Left lobe of liver (tissue), 2 donors: Measurements from ENCODE around the gene TCF4. TPM values are rescaled to one million over a fixed set of nuclear protein-coding genes. Genes with fewer than 3 reads are reported as not detected.

Experiments used
- ATAC-seq: fragments of 200-7000 bp; cut with Tn5 transposase; one replicate; pipeline ENCODE4 v1.9.1; 2020; ENCODE audit warnings: mild to moderate bottlenecking, moderate library complexity
- DNase-seq: peaks from one replicate; pipeline ENCODE4 v3.0.0-alpha.2; 2020; ENCODE audit warnings: low spot score
- total RNA-seq: library from RNA; stranded (reverse); gene quantifications from one replicate; pipeline ENCODE4 v1.2.1, GENCODE V29; 2021
- donor health status: DM: no; HTN: no; CAD: no; lungs with moderate emphysema.
- donor health status: DM: no; HTN: yes; CAD: no.

The TCF4 gene
- 8.7 TPM for total RNA-seq

GRCh38 chr18:55588111-55588869 lies at the start of gene TCF4:
Gene TCF4 (minus strand): TSS chr18:55588192. CDS start chr18:55587116, 1,076 bp downstream.
- ATAC-seq: peak; percentile 62
- peak; percentile 51 for DNase-seq

GRCh38 chr18:55637204-55637603 lies 49.2 kb upstream of the TCF4 start:
- DNase-seq: no peak

GRCh38 chr18:55635439-55635838 lies 47.4 kb upstream of the TCF4 start:
- ATAC-seq: no peak
- no peak for DNase-seq

More at GRCh38 chr18:55637204-55637603, 49.2 kb upstream of the TCF4 start:
- ATAC-seq: no peak

- DNase-seq (no peak), ATAC-seq (no peak)
These were observed 46.6 kb upstream of the TCF4 start for GRCh38 chr18:55634545-55634944.

GRCh38 chr18:55633032-55633431 lies 45.0 kb upstream of the TCF4 start:
- DNase-seq: no peak
- no peak for ATAC-seq

DNA sequence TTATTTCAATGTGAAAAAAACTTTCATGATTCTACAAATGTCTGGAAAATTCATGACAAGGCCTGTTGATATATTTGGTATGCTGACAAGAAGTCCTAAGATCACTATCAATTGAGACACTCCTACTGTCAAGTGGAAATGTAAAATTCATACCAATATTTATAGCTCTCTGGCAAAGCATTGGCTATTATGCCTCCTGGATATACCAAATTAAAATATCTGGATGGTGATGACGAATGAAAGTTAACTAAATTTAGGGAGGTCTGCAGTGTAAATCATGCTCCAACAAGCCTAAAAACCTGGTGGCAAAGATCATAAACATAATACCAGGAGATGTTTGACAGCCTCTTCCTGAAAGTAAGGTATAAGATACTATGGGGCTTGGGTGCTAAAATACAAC lies 41.1 kb upstream of the TCF4 start:
- ATAC-seq: no peak
- DNase-seq: no peak

GRCh38 chr18:55627007-55627406 lies 39.0 kb upstream of the TCF4 start:
- DNase-seq (no peak), ATAC-seq (no peak)

DNA sequence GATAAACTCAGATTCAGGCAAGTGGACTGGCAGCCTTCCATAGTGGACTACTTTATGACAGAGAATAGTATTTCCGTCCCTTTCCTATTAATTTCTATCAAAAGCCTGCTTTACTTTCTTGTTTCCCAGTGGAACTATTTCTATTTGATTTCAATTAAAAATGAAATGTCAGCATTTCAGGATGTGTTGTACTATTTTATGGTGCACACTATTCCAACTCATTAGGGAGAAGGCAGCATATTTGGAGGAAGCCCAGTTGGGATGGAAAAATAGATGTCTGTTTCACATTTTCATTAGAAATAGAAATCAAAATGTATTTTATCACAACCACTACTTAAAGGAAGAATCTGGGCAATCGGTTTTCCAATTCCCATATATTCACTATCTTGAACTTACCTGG lies 37.9 kb upstream of the TCF4 start:
- ATAC-seq (no peak), DNase-seq (no peak)

- DNase-seq (no peak), ATAC-seq (no peak)
These were observed 35.6 kb upstream of the TCF4 start for GRCh38 chr18:55623626-55624025.

- no peak for ATAC-seq
- no peak for DNase-seq
These were observed 22.5 kb upstream of the TCF4 start for GRCh38 chr18:55610506-55610905.

DNA sequence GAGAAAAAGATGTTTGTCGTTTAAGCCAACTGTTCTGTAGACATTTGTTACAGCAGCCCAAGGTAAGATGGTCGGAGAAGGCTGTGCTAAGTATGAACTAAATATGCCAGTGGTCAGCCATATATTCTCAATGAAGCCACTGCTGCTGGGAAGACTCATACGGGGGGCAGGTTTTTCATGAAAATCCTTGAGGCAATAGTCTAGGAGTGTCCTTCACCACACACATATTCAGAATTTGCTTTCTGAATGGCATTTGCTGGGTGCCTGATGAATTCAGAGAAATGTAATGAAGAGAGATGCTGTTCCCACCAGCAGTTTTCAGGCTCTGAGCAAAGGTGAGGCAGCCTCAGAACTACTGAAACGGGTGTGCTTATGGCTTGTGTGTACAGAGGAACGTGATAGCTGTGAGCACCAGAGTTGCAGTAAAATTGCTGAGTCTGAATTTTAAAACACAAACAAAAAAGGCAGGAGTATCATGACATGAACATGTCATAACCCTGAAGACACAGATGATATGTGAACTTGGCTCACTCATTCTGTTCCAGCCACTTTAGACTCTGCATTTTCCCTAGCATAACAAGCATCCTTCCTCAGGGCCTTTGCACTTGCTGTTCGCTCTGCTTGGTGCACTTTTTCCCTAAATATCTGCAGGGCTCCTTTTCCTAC lies 21.3 kb upstream of the TCF4 start:
- ATAC-seq: no peak
- DNase-seq: no peak

GRCh38 chr18:55608497-55608896 lies 20.5 kb upstream of the TCF4 start:
- DNase-seq (no peak), ATAC-seq (no peak)

- ATAC-seq (no peak), DNase-seq (no peak)
These were observed 19.8 kb upstream of the TCF4 start for GRCh38 chr18:55607773-55608172.

DNA sequence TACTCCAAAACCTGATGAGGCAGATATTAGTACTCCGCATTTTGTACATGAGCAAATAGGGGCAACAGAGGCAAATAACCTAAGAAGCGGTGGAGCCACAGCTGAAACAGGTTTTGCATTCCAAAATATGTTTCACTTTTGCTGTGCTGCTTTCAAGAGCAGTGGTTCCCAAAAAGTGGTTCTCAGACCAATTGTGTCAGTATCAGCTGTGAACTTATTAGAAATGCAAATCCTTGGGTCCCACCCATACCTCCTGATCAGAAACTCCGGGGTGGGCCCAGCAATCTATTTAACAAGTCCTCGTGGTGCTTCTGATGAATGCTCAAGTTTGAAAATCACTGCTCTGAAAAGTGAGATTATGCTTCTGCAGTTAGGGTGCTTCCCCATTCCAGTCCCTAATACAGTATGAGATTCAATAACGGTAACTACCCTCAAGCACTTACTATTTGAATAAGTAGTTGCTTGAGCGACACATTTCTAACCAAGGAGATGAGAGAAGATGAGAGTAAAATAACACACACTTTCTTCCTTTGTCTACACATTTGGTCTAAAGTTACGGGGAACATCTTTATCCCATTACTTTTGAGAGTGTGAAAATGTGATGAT lies 17.8 kb upstream of the TCF4 start:
- DNase-seq (no peak), ATAC-seq (no peak)

DNA sequence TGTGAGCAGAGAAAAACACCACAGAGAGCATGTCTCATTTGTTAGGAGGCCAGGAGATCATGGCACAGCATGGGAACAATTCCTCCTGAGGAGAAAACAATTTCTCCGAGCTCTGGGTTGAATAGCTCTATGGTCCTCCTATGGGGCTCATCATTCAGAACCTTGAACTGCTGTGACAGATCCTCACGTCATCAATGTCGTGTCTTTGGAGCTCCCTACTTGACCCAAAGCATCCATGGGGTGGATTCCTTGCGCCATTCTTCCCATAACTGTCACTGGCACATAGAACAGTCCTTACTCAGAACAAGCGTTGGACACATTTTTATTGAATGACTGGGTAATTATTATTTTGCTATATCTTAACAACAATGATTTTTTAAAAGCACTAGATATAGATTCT lies 15.8 kb upstream of the TCF4 start:
- no peak for DNase-seq
- no peak for ATAC-seq

GRCh38 chr18:55593888-55594287 lies 5.9 kb upstream of the TCF4 start:
- DNase-seq (no peak), ATAC-seq (no peak)

DNA sequence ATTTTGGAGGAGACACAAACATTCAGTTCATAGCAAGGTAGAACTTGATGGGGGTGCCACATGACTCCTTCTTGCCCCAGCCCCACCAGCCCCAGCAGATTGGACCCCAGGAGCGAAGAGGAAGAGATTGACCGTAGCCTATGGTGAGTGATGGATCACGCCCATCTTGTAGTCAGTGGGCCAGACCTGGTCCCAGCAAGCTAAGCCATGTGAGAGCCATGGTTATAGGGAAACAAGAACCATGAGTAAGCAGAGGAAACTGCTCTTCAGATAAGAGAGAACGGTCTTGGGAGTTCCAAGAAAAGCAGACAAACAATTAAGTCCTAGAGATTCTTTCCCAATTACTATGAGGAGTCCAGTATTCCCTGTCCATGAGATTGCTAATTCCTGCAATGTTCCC lies 4.6 kb upstream of the TCF4 start:
- no peak for DNase-seq
- ATAC-seq: no peak

- no peak for ATAC-seq
- no peak for DNase-seq
These were observed 4.1 kb upstream of the TCF4 start for GRCh38 chr18:55592106-55592505.

DNA sequence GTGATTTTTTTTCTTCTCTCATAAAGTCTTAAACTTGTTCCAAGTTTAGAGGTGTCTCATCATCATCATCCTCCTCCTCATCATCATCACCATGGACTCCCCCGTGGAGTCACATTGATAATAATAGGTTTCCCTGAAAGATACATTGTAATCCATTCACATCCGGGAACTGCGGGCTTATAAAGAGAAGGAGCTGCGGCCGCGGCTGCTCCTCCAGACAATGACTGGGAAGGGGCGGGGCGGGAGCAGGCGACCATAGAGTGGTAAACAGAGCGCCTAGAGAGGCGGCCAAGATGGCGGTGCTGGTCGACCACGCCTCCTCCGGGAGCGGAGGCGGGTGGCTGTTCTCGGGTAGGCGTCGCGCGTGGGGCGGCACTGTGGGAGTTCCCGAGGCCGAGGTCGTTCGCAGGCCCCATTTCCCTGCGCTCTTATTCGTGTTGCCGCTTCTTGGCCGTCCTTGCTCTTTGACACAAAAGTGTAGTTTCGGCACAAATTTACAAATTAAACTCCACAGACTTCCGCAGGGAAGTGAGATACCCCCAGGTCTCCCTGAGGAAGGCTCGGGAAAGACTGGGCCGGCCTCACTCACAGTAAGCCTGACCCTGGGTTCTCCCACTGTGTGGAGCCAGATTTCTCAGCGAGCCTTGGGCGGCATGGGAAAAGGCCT lies 1.8 kb upstream of the TCF4 start:
- DNase-seq: peak; percentile 91

DNA sequence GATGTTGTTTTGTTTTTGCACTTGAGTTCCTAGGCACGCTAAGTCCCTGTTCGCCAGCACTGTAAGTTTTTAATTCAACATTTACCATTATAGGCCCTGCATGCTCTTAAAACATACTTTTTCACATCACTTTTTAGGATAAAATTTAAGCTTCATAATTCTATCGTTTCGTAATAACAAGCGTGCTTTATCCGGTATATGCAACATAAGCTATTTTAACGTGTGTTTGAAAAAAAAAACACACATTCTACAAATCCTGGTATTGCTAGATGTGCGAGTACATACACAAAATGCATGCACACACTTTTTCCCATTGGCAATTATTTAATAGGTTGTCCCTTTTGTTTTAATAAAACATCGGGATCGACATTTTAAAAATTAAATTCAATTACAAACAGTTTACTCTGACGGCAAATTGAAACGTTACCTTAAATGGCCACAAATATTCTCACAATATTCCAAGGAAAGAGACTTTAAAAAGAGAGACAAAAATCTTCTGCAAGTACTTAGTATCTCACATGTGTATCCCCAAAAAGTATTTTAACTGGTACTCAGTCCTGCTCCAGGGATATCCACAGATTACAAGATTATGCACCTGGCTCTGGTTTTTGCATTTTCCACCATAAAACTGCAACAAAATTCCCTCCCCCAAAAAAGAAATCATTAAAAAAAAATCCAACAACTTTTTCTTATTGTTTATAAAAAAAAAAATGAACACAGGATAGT lies 1.0 kb upstream of the TCF4 start:
- ATAC-seq (no peak), DNase-seq (no peak)

More for the DNA sequence above, 1.8 kb upstream of the TCF4 start:
- ATAC-seq: peak; percentile 97
